Spleen (tissue), 7 donors: ENCODE results near the gene USP32.

Source experiments
- POLR2A ChIP-seq, 3 donors: fragments of 450-650 bp; IDR thresholded peaks; one replicate each; pipeline ENCODE4 v1.5.1; 2017; ENCODE audit warnings: antibody characterized with exemption in 3 of 3, mild to moderate bottlenecking in 1 of 3
- TF ChIP-seq, protein P1 (sequence below), 11 experiments: fragments of 200-600 bp in 7 of 11; fragments of 450-650 bp in 4 of 11; sonication (generic) in 4 of 11; IDR thresholded peaks in 8 of 11; conservative IDR thresholded peaks in 3 of 11; 1 replicate in 7 of 11; 2 replicates in 4 of 11; pipeline versions ENCODE4 v1.4.0 to v1.8.0; 2016 to 2021; ENCODE audit warnings: antibody characterized with exemption in 11 of 11, inconsistent platforms in 4 of 11, mild to moderate bottlenecking in 1 of 11
- donor health status: DM: no; HTN: no; CAD: no; lungs with moderate emphysema.
- donor health status: DM: no; HTN: no; CAD: no.
- donor health status: DM: no; HTN: no; CAD: no.

DNA sequence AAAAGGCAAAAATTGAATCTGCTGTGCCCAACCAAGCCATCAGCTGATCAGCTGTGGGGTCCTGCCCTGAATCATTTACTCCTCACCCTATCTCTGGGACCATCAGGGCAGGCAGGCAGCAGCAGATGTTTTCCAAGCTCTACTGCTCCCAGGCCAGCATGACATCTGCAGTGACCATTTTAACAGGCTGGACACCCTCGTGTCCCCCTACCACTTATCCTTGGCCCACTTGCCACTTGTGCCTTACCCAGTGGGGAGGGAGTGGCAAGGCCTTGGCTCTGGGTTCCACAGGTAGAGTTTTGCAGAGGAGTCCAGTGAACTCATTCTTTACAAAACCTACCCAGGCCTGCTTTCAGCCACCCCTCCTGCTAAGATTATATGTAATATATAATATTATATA lies 254.2 kb downstream of the USP32 start:
- no peak for TF ChIP-seq POLR2A (IDR thresholded peaks at IDR 0.05)
- TF ChIP-seq, protein P1, sequence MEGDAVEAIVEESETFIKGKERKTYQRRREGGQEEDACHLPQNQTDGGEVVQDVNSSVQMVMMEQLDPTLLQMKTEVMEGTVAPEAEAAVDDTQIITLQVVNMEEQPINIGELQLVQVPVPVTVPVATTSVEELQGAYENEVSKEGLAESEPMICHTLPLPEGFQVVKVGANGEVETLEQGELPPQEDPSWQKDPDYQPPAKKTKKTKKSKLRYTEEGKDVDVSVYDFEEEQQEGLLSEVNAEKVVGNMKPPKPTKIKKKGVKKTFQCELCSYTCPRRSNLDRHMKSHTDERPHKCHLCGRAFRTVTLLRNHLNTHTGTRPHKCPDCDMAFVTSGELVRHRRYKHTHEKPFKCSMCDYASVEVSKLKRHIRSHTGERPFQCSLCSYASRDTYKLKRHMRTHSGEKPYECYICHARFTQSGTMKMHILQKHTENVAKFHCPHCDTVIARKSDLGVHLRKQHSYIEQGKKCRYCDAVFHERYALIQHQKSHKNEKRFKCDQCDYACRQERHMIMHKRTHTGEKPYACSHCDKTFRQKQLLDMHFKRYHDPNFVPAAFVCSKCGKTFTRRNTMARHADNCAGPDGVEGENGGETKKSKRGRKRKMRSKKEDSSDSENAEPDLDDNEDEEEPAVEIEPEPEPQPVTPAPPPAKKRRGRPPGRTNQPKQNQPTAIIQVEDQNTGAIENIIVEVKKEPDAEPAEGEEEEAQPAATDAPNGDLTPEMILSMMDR (IDR thresholded peaks at IDR 0.05 in 8 of 11, conservative IDR thresholded peaks at IDR 0.05 in 3 of 11), result no peak
